DND-41 (cell line): ENCODE data around the gene EPB41L2.

ENCODE experiments used
- ATAC-seq: fragments of 200-7000 bp; cut with Tn5 transposase; 3 replicates; pipeline ENCODE4 v1.9.1; 2021; ENCODE audit warnings: low read depth; ENCODE audit not compliant: insufficient read depth
- DNase-seq: peaks from one replicate; pipeline ENCODE4 v3.0.0-alpha.2; 2020
- H2AFZ ChIP-seq: 2 replicates; pipeline ENCODE4 v1.6.0; 2012; ENCODE audit warnings: low read depth, low read length
- H3K27ac ChIP-seq: 2 replicates; pipeline ENCODE4 v1.5.1; 2012; ENCODE audit warnings: low read length, inconsistent platforms
- H3K27me3 ChIP-seq: fragments of 200-600 bp; sonication (generic); 2 replicates; pipeline ENCODE4 v1.6.0; 2012; ENCODE audit warnings: low read length, mild to moderate bottlenecking, inconsistent platforms; ENCODE audit not compliant: insufficient read depth, poor library complexity
- H3K36me3 ChIP-seq: 2 replicates; pipeline ENCODE4 v1.5.1; 2012; ENCODE audit warnings: low read length, inconsistent platforms; ENCODE audit not compliant: insufficient read depth
- H3K4me1 ChIP-seq: 2 replicates; pipeline ENCODE4 v1.5.1; 2012; ENCODE audit warnings: mild to moderate bottlenecking, low read length; ENCODE audit not compliant: insufficient read depth
- H3K4me2 ChIP-seq: 2 replicates; pipeline ENCODE4 v1.6.0; 2012; ENCODE audit warnings: mild to moderate bottlenecking, moderate library complexity, low read length, inconsistent platforms; ENCODE audit not compliant: insufficient read depth
- H3K4me3 ChIP-seq, 2 experiments: fragments of 200-600 bp in 1 of 2; shearing (Covaris generic) in 1 of 2; 2 replicates each; pipeline ENCODE4 v1.5.1; 2012 to 2016; ENCODE audit warnings: inconsistent platforms in 2 of 2, low read length in 2 of 2, mild to moderate bottlenecking in 2 of 2, low read depth in 1 of 2, moderate library complexity in 1 of 2
- H3K79me2 ChIP-seq: 2 replicates; pipeline ENCODE4 v1.6.0; 2012; ENCODE audit warnings: low read length, inconsistent platforms; ENCODE audit not compliant: insufficient read depth
- H3K9ac ChIP-seq: 2 replicates; pipeline ENCODE4 v1.6.0; 2012; ENCODE audit warnings: low read depth, mild to moderate bottlenecking, inconsistent platforms, low read length, moderate library complexity
- H3K9me3 ChIP-seq: 2 replicates; pipeline ENCODE4 v1.5.1; 2012; ENCODE audit warnings: low read length, moderate library complexity, mild to moderate bottlenecking, inconsistent platforms; ENCODE audit not compliant: insufficient read depth, severe bottlenecking
- H4K20me1 ChIP-seq: 2 replicates; pipeline ENCODE4 v1.6.0; 2012; ENCODE audit warnings: low read length; ENCODE audit not compliant: insufficient read depth
- EZH2 ChIP-seq: IDR thresholded peaks from 3 replicates; pipeline ENCODE4 v1.6.1; 2012; ENCODE audit warnings: borderline replicate concordance, low read depth, mild to moderate bottlenecking, moderate library complexity, low read length, inconsistent platforms; ENCODE audit not compliant: severe bottlenecking
- TF ChIP-seq, protein P1 (sequence below): IDR thresholded peaks from 2 replicates; pipeline ENCODE4 v1.5.1; 2012; ENCODE audit warnings: borderline replicate concordance, low read length, moderate library complexity, mild to moderate bottlenecking; ENCODE audit not compliant: poor library complexity, severe bottlenecking; ENCODE audit errors: extremely low read depth

The EPB41L2 gene

DNA sequence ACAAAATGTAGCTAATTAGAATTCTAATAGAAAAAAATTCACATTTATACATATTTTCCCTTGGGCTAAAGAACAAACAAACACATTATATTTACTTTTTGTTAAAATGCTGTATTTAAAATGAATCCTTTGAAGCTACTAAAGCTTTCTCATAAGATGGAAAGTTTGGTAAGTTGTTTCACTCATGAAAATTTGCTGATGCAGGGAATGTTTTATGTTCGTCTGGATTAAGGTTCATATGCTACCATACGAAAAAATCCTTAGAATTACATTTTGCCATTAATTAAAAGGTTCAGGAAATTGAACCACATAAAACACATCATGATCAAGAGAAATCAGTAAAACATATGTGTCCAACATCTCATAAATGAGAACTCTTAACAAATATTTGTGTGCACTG, 173.6 kb downstream of the EPB41L2 start:
- no peaks in the 10 kb centered on the region for H4K20me1 ChIP-seq
- H3K36me3 ChIP-seq: peaks cover 51% of the 10 kb centered on the region
- H3K27me3 ChIP-seq: no peaks in the 10 kb centered on the region
- H3K9me3 ChIP-seq: no peaks in the 10 kb centered on the region
- H3K4me3 ChIP-seq: no peak overlapping the region
- H3K4me2 ChIP-seq: no peak overlapping the region
- no peak overlapping the region for H3K27ac ChIP-seq
- TF ChIP-seq EZH2: no peak
- TF ChIP-seq, protein P1, sequence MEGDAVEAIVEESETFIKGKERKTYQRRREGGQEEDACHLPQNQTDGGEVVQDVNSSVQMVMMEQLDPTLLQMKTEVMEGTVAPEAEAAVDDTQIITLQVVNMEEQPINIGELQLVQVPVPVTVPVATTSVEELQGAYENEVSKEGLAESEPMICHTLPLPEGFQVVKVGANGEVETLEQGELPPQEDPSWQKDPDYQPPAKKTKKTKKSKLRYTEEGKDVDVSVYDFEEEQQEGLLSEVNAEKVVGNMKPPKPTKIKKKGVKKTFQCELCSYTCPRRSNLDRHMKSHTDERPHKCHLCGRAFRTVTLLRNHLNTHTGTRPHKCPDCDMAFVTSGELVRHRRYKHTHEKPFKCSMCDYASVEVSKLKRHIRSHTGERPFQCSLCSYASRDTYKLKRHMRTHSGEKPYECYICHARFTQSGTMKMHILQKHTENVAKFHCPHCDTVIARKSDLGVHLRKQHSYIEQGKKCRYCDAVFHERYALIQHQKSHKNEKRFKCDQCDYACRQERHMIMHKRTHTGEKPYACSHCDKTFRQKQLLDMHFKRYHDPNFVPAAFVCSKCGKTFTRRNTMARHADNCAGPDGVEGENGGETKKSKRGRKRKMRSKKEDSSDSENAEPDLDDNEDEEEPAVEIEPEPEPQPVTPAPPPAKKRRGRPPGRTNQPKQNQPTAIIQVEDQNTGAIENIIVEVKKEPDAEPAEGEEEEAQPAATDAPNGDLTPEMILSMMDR: no peak
- DNase-seq (no peak), ATAC-seq (no peak)
- H3K4me1 ChIP-seq: no peaks in the 10 kb centered on the region
- H3K79me2 ChIP-seq: no peaks in the 10 kb centered on the region
- no peak overlapping the region for H2AFZ ChIP-seq
- H3K9ac ChIP-seq: no peak overlapping the region

DNA sequence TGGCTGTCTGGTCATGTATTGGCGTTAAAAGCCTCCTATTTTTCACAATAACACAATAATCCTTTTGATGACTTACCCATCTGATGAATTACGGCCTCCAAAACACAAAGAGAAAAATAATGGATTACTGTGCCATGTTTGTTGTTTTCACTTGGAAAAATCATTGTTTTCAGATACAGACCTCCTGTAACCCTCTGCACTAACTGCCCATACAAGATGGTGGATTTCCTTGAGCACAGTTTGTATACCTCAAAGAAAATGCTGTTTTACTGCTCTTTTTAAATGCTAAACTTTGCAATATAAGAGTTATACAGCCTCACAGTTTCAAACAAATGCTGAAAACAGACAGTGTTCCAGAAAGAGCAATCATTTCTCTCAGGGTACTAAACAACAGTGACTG, 174.8 kb downstream of the EPB41L2 start:
- H4K20me1 ChIP-seq: no peaks in the 10 kb centered on the region
- TF ChIP-seq, protein P1: no peak
- no peak for TF ChIP-seq EZH2
- no peaks in the 10 kb centered on the region for H3K79me2 ChIP-seq
- no peak overlapping the region for H2AFZ ChIP-seq
- H3K9ac ChIP-seq: no peak overlapping the region
- no peaks in the 10 kb centered on the region for H3K9me3 ChIP-seq
- H3K36me3 ChIP-seq: peaks cover 48% of the 10 kb centered on the region
- no peak overlapping the region for H3K4me2 ChIP-seq
- H3K27me3 ChIP-seq: no peaks in the 10 kb centered on the region
- DNase-seq: no peak
- no peak for ATAC-seq
- no peak overlapping the region for H3K27ac ChIP-seq
- H3K4me1 ChIP-seq: no peaks in the 10 kb centered on the region
- no peak overlapping the region for H3K4me3 ChIP-seq

DNA sequence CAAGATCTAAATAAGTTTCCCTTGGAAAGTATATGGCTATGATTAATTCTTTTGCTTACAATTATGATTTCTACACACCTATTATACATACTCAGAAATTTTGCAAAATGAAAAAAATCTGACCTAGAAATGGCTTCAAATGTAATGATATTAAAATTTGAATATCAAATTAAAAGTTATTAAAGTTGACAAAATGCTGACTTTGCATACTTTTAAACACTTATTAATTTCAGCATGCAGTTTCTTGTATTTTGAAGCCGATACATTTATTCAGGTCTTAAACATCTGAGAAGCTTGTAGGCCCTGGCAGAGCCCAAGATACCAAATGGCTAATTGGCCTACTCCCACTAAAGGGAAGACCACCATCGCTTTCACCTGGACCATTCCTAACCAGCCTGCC, 176.1 kb downstream of the EPB41L2 start:
- Histone ChIP-seq H3K9me3 (no peaks in the 10 kb centered on the region), H3K36me3 (peaks cover 48% of the 10 kb centered on the region), H3K9ac (no peak overlapping the region), H3K4me3 (no peak overlapping the region), H4K20me1 (no peaks in the 10 kb centered on the region), H2AFZ (no peak overlapping the region), H3K4me1 (no peaks in the 10 kb centered on the region), H3K27ac (no peak overlapping the region), H3K4me2 (no peak overlapping the region), H3K79me2 (no peaks in the 10 kb centered on the region), H3K27me3 (no peaks in the 10 kb centered on the region)
- no peak for TF ChIP-seq EZH2
- TF ChIP-seq, protein P1: no peak
- DNase-seq (no peak), ATAC-seq (no peak)
